CD4-positive, alpha-beta T cell treated with Interleukin-15 for 4 hours (primary cell): Measurements from ENCODE around the gene NFYA.

Experiments used
- DNase-seq: peaks from one replicate; pipeline ENCODE4 v3.0.0-alpha.2; 2020; ENCODE audit warnings: low spot score

Gene NFYA

DNA sequence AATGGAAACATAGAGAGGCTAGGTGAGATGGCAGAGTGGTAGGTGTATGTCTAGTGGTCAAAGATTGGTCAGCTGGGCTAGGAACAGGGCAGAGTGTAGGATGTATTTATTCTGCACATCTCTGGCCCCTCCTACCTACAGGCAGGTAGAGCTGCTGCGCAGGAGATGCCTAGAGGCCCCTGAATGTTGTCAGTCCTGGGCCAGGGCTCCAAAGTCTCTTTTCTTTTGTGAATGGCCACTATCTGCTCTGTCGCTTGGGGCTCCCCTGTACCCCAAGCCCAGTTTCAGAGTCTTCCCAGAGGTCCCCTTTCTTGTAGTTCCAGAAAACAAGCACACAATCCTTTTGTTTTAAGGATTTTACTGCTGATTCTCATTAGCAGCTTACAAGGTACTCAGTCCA lies 25.5 kb upstream of the NFYA start:
- DNase-seq: no peak

DNA sequence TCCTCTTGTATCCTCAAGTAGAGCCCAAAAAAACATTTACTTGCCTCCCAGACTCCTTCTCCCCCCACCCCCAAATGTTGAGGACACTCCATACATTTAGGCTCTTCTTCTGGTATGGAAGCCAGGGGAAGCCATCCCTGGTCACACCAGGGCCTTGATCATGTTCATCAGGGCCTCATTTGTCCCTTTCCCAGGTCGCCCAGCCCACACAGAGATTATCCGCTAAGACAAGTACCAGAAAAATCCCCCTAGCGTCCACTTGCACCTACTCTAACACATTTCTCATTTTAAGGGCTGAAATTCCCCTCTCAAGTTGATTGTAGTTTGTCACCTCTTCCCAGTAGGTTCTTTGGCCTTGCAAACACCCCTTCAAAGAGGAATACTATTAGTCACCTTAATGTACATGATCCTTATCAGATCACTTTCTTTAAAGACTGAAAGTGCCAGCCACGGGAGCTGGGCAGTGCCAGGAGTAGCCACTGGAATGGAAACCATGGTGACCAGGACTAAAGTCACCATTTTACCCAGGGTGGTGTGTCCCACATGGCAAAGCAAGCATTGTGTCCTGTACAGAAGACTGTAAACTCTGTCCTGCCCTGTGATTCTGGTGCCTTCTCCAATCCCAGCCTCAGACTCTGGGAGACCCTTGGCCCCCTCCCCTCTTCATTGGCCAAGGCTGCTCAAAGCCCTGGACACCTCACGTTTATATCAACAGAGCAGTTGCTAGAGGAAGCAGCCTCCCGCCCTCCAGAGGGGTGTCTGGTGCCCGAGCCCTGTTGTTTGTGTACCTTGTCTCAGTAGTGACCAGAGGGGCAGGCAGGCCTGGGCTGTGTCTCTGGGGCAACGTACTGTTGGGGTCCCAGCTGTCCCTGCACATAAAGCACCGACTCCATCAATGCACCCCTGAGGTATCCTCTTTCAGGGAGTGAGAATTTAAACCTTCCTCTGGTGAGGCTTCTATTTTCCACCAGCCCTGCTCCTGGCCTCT lies 24.7 kb upstream of the NFYA start:
- DNase-seq: no peak

DNA sequence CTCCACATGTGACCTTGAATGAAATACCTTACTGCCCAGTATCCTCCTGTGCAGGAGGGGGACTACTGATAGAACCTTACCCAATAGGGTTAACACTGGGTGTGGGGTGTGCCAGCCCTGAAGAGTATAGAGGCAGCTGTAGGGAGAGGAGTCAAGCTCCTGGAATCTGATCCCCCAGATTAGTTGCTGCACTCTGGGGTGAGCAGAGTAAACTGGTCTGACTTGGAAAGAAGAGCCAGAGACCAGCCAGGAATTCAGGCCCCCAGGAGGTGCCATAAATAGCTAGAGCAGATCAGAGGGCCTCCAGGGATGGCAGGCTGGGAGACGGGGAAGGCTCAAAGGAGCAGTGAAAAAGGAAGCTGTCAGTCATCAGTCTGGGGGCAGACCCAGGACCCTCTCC lies 23.3 kb upstream of the NFYA start:
- no peak for DNase-seq

DNA sequence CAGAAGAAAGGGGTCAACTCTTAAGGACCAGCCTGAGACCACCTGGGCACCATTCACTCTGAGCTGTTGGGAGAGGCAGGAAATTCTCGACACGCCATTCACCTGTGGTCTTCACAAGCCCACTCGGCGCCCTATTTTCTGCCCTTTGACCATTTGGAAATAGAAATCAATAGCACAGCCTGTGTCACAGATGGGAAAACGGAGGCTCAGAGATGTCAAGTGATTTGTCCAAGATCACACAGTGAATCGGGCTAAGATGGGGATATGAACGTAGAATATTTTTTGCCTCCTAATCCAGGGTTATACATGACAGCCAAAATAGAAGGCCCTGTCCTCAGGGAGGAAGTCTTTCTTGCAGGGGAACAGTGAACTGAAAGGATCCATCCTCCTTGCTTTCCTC lies 22.8 kb upstream of the NFYA start:
- no peak for DNase-seq

DNA sequence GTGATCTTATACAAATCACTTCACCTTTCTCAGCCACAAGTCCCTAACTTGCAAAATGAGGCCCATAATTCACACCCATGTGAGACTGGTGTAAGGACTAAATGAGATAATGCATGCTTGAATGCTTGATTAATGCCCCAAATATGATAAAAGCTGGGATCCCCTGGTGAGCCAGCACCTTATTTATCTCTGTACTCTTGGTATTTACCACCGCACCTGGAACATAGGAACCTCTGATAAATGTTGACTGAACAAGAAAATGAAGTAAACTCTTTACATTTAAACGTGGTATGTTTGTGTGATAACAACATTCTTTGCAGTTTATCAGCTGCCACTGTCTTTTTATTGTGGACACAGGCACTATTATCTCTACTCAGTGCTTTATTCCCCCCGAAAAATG lies 22.2 kb upstream of the NFYA start:
- no peak for DNase-seq

DNA sequence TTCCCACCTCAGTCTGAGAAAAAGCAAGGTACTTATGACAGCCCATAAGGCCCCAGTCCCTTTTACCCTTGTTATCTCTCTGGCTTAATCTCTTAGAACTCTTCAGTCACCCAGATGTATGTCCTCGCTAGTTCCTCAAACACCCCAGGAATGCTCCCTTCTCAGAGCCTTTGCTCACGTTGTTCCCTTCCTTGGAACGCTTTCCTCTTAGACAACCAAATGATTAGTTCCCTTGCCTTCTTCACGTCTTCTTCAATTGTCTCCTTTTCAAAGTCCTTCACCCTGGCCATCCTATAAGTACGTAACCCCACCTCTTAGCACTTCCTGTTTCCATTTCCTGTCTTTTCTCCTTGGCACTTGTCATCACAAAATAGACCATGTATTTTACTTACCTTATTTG lies 20.9 kb upstream of the NFYA start:
- no peak for DNase-seq

DNA sequence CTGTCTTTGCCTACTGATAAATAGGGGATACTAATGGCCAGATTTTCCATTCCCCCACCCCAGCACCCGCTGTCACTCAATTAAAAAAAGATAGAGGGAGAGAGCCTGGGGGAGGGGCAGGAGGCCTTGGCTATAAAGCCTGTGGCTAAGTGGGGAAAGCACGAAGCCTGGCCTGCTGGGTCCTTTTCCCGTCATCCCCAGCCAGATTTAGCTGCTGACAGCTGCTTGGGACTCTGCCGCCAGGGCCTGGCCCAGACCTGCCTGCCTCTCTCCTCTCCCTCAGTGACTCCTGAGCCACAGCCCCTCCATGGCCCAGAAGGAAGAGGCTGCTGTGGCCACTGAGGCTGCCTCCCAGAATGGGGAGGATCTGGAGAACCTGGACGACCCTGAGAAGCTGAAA lies 19.7 kb upstream of the NFYA start, which contains the start of gene APOBEC2:
APOBEC2 (plus strand) TSS at position 162 of the 400 bp plus-strand sequence; CDS start at position 308, 146 bp downstream.
- DNase-seq: no peak

DNA sequence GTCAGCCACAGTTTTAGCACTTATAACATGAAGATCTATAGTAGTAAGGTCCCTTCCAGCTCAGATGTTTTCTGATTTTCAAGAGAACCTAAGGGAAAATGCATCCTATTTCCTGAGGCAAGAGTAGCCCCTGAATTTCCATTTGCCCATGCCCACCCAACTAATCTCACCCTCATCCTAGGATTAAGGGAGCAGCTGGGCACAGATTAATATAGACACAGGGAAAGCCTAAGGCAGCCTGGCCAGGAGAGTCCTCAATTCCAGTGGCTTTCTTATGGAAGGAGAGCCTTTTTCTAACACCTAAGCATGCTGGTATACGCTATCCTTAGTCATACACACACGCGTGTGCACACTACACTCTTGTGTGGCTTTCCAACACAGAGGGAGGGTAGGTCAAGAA lies 18.3 kb upstream of the NFYA start:
- DNase-seq: no peak

DNA sequence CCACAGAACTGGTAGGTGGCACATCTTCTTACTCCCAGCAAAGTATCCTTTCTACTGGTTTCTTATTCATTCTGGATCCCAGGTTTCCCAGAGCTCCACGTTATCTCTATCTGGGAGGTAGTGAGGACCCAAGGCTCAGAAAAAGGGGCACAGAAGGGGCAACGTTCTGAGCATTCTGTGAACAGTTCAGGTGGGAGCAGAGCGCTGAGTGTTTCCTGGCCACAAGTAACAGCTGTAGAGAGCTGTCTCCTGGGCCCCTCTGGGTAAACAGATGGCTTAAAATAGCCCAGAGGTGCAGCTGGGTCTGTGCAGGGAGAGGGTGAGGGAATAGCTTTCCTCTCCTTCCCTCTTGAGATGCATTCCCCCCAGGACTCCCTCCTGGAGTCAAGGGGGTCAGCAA lies 17.6 kb upstream of the NFYA start:
- DNase-seq: no peak

DNA sequence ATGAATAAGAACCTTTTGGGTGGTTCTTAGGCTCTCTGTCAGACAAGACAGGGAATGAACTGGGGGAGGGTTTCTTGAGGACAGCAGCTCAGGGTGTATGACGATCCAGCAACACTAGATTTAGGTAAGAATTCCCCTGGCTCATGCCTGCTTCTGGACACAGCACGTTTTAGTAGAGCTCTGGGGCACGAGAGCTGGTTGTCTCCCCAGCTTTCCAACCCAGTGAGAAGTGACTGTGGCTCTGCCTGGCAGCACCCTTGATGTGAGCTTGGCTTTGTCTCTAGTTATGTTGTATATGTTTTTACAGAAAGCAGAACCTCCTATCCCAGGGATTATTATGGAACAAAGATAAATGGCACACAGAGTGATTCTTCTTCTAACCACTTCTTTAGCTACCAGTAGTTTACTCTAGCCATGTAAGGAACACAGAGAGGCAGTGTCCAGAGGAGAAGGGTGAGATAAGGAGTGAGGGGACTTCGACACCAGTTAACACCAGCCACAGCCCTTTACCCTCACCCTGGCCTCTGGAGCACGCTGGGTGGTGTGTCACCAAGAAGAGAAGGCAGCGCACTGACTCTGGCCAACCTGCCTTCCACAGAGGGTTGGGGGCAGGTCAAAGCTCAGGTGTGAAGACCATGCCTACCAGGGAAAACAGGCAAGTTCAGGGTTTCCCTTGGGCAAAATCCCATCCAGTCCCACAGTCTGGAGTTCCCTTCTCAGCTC lies 15.8 kb upstream of the NFYA start:
- no peak for DNase-seq

DNA sequence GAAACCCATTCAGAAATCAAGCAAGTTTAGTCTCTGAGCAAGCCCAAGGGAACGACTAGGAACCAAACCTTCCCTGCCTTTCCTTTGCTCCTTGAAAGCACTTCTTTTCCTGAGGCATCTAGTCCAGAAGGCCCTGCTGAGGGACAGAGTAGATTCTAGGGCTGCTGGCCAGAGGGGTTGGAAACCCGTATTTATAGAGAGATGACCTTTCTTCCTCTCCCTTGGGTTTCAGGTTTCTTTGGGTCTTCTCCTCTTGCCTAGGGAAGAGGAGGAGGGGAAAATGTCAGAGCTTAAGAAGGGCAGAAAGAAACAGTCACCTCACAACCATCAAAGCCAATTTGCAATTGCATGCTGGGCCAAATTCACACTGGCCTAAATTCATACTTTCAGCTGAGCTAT lies 14.0 kb upstream of the NFYA start:
- DNase-seq: no peak

DNA sequence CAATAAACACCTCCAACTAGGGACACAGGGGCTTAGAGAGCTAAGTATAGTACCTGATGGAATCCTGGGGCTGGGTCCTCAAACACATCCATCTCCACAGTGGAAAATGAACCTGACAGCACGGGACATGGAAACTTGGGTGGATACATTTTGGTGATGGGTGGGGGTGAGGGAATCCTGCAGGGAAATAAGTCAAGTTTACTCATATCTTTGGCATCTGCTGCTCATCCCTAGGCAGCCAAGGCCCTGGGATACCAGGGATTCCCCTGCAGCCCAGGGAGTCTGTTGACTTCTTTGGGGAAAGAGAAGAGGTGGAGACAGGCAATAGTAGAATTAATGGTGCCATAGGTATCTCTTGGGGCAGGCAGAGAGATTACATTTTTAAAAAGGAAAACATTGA lies 13.2 kb upstream of the NFYA start:
- DNase-seq: no peak

DNA sequence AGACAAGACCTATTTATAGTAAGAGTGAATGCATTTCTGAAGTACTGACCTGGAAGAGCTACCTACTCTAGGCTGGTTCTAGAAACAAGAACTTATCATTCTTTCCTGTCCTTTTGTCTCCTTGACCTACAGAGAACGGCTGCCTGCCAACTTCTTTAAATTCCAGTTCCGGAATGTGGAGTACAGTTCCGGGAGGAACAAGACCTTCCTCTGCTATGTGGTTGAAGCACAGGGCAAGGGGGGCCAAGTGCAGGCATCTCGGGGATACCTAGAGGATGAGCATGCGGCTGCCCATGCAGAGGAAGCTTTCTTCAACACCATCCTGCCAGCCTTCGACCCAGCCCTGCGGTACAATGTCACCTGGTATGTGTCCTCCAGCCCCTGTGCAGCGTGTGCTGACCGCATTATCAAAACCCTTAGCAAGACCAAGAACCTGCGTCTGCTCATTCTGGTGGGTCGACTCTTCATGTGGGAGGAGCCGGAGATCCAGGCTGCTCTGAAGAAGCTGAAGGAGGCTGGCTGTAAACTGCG lies 11.5 kb upstream of the NFYA start:
- no peak for DNase-seq

DNA sequence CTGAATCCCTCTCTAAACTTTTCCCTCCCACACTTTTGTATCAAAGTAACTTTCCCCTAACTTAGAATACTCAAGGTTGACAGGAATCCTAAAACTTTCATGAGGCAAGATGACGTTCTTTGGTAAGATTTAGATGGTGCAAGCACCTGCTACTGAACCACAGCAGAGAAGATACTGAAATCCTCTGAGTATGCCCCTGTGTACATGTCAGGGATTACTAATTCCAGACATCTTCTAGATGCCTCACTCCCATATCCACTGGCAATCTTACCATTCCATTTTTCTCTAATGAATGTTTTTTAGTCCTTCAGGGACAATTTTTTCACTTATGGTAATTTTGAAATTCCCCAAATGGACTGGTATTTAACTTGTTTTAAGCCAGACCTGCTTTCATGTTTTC lies 10.7 kb upstream of the NFYA start:
- no peak for DNase-seq

DNA sequence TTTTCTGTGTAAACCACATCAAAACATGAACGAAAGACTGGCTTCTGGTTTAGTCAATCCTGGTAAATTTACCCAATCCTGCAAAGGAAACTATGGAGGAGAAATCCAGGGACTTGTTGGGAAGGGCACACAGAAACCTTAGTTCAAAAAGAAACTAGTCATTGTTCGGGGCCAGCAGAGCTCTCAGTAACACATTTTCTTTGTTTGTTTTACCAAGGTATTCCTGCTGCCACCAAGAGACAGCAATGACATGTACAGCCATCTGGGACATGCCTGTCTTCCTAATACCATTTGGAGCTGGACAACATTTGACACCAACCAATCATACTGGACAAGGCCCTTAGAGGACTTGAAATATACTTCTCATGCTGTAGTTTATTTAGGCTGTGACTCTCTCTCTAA lies 8.9 kb upstream of the NFYA start:
- no peak for DNase-seq

DNA sequence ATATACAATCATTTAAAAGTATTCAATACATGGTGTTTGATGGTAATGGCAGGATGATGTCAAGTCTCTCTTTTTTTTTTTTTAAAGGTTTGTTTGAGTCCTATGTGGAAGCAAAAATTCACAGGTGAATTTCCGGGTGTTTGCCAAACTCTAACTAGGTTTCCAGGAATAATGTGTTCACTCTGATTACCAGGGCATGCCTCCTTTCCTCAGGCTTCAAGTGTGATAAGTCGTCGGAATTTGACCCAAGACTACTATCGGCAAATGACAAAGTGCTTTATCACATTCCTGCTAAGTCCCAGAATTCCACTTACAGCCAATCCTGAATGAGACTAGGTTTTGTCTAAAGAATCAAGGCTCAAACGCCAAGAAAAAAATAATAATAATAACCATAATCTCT lies 7.9 kb upstream of the NFYA start:
- DNase-seq: no peak

DNA sequence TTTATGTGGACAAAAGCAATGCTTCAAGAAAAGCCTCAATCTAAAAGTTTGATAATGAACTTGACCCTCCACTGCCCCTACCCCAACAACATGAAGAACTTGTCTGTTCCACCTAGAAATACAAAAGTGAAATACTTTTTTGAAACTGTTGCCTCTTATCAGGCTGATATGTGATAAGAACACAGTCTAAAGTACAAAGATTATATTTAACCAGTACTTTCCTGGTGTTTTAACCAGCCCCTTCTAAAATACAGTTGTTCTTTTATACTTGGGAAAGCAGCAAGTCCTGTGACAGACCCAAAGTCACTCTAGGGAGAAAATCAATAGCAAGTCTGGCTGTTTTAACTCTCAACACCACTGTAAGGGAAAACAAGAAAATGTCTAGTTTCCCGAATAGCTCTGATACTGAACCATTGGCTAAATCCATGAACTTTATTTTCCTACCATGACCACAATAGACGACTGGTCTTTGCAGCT lies 7.2 kb upstream of the NFYA start:
- no peak for DNase-seq

DNA sequence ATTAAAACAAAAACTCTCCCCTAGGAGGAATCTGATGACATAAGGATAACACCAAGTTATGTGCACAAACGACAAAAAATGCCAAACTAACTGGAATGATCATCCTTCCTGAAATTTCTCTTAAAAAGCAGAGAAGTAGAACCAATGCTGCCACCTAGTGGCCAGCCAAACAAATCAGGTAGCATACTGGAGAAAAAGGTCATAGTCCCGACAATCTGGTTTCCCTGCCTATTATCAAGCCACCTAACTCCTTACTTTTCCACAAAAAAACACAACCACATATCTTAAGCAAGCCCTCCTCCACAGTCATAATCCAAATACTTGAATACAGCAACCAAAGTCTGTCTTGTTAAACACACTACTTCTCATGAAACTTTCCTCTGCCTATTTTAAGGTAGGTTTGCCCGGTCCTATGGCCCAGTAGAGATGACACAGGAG lies 5.9 kb upstream of the NFYA start:
- peak; percentile 55 for DNase-seq

DNA sequence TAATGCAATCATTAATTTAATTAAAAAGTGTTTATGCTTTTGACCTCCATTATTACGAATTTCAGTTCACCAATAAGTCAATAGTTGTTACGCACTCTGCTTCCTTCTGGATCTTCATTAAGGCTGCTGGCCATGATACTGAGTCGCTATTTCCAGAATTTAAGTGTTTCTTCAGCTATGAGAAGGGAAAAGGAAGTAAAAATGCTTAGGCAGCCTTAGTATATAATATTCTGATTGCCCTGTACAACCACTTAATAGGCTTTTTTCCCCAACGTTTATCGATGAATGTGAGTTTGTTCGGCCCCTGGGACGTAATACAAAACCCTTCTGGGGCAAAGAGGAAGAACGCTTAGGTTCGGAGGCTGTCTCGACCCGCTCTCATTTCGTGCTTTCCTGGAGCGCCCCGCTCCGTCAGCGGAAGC lies 1.3 kb upstream of the NFYA start:
- no peak for DNase-seq

DNA sequence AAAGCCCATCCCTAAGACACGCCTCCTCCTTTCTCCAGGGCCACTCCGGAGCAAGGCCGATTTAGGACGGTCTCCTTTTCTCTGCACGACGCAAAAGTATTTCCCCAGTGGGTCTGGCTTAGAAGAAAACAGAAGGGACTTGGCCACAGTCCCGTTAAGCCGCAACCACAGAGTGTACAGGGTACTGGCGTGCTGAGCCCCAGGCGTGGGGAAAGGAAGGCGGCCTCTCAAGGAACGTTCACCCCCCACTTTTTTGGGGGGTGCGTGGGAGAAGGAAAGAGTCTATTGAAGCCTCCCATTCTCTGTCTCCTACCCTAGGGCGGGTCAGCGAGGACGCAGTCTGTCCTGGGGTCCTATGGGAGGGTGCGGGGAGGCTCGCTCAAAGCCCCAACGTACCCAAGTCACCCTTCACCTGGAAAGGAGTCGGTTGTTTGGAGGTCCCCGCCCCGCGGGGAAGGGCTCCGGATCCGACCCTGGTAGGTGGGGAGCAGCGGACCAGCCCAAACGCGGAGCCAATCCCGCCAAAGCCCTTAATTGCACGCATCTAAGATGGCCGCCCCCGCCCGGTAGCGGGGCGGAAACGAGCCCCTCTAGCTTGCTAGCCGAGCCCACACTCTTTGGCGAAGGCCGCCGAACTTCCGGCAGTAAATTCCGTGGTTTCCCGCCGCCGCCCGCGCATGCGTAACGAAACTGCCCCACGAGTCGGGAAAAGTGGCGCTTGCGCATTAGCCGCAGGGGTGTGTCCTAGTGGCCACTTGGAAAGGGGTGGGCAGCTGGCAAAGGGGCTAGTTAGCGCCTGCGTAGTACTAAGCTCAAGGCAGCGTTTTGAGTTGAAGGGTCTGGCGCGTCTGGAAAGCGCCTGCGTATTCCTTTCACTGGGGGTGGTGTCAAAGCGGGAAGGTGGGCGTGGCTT lies 595 bp upstream of the NFYA start, which contains the start of gene OARD1:
OARD1 (minus strand) TSS at position 434 of the 913 bp plus-strand sequence. CDS start 722 bp downstream, outside the sequence.
- DNase-seq: peak; percentile 100

DNA sequence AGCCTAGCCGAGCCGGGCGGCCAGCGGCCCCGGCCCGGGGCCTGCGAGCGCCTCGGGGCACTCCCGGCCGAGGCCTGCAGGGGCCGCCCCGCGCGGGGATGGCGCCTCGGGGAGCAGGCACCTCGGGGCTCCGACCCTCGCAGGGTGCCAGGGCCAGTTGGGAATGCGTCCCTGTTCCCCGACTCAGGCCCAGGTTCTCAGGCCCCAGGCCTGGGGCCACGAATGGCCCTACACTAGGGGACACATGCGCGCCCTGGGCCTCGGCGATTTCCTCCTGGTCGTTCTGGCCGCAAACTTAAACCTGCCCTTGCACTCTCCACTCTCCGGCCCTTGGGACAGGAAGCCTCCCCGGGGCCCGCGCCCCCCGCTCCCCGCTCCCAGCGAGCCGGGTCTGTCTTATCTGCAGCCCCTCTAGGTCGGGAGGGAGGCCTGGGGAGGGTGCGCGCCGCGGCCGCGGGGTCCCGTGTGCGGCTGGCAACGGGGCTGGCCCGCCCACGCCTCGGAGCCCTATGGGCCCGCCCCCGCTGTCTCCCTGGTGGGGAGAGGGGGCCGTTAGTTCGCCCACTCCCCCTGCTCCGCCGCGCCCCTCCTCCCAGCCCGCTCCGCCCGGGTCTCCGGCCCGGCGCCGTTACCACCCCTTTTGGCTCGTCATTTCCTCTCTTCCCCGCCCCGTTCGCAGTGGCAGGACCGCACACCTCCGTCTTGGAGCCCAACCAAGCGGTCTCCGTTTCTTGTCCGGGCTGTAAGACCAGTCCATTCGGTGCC lies 611 bp downstream of the NFYA start:
- peak; percentile 78 for DNase-seq
